ENCODE data around the gene H1-8.

DNA sequence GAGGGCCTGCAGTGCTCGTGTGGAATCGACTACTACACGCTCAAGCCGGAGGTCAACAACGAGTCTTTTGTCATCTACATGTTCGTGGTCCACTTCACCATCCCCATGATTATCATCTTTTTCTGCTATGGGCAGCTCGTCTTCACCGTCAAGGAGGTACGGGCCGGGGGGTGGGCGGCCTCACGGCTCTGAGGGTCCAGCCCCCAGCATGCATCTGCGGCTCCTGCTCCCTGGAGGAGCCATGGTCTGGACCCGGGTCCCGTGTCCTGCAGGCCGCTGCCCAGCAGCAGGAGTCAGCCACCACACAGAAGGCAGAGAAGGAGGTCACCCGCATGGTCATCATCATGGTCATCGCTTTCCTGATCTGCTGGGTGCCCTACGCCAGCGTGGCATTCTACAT is 10.7 kb upstream of the H1-8 start:
- TF ChIP-seq, protein P1, sequence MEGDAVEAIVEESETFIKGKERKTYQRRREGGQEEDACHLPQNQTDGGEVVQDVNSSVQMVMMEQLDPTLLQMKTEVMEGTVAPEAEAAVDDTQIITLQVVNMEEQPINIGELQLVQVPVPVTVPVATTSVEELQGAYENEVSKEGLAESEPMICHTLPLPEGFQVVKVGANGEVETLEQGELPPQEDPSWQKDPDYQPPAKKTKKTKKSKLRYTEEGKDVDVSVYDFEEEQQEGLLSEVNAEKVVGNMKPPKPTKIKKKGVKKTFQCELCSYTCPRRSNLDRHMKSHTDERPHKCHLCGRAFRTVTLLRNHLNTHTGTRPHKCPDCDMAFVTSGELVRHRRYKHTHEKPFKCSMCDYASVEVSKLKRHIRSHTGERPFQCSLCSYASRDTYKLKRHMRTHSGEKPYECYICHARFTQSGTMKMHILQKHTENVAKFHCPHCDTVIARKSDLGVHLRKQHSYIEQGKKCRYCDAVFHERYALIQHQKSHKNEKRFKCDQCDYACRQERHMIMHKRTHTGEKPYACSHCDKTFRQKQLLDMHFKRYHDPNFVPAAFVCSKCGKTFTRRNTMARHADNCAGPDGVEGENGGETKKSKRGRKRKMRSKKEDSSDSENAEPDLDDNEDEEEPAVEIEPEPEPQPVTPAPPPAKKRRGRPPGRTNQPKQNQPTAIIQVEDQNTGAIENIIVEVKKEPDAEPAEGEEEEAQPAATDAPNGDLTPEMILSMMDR (IDR thresholded peaks at IDR 0.05), result no peak
- TF ChIP-seq POLR2A (IDR thresholded peaks at IDR 0.05), result no peak
